H1 (cell line): Measurements from ENCODE around the gene GALNT7. TPM values are rescaled to one million over a fixed set of nuclear protein-coding genes. Genes with fewer than 3 reads are reported as not detected.

Experiments used
- CTCF ChIA-PET: fragments of 300-600 bp; sonication (Branson Sonifier 250); formaldehyde crosslinking; loops from one replicate; lab custom pipeline; 2021; ENCODE audit not compliant: partially characterized antibody; lab: Charles Lee
- POLR2A ChIA-PET: fragments of 300-600 bp; sonication (Branson Sonifier 250); formaldehyde crosslinking; loops from one replicate; lab custom pipeline; 2021; ENCODE audit warnings: inconsistent platforms; ENCODE audit not compliant: partially characterized antibody; lab: Charles Lee
- DNase-seq, 2 experiments: peaks; one replicate each; pipeline versions ENCODE4 v3.0.0 to v3.0.0-alpha.2; 2010 to 2022; ENCODE audit warnings: low spot score in 2 of 2, low read depth in 1 of 2, mixed read lengths in 1 of 2
- FAIRE-seq: peaks from 2 replicates; lab custom pipeline; 2011; peaks lifted over from hg19 to GRCh38; lab: Jason Lieb, UNC
- H2AFZ ChIP-seq: 2 replicates; pipeline ENCODE4 v1.8.1; 2012; ENCODE audit warnings: low read length, inconsistent platforms
- H2AK5ac ChIP-seq: 2 replicates; pipeline ENCODE4 v1.6.1; 2013; ENCODE audit warnings: low read depth, low read length
- H2BK120ac ChIP-seq: replicated peaks from 2 replicates; pipeline ENCODE3; 2013; ENCODE audit warnings: low read depth, low read length, inconsistent platforms
- H2BK12ac ChIP-seq: 2 replicates; pipeline ENCODE4 v1.6.1; 2013; ENCODE audit warnings: low read depth, low read length
- H2BK15ac ChIP-seq: 2 replicates; pipeline ENCODE4 v1.6.1; 2013; ENCODE audit warnings: low read length
- H2BK20ac ChIP-seq: 2 replicates; pipeline ENCODE4 v1.6.1; 2013; ENCODE audit warnings: low read length
- H2BK5ac ChIP-seq: 2 replicates; pipeline ENCODE4 v1.6.1; 2013; ENCODE audit warnings: low read depth, low read length
- H3K14ac ChIP-seq: 2 replicates; pipeline ENCODE4 v1.6.1; 2013; ENCODE audit warnings: inconsistent platforms; ENCODE audit not compliant: insufficient read length
- H3K18ac ChIP-seq: 2 replicates; pipeline ENCODE4 v1.6.1; 2013; ENCODE audit warnings: low read length; ENCODE audit errors: extremely low read depth
- H3K23ac ChIP-seq: 2 replicates; pipeline ENCODE4 v1.6.1; 2013; ENCODE audit warnings: inconsistent platforms; ENCODE audit not compliant: insufficient read length
- H3K23me2 ChIP-seq: 2 replicates; pipeline ENCODE4 v1.6.1; 2013; ENCODE audit warnings: low read depth, low read length
- H3K27ac ChIP-seq: 2 replicates; pipeline ENCODE4 v1.6.1; 2011; ENCODE audit warnings: low read depth, low read length, inconsistent platforms
- H3K27me3 ChIP-seq, 4 experiments: replicated peaks in 1 of 4; 1 replicate in 1 of 4; 2 replicates in 3 of 4; pipeline versions ENCODE4 v1.6.1 to v1.8.1; 2011 to 2013; ENCODE audit warnings: low read length in 3 of 4, mild to moderate bottlenecking in 3 of 4, inconsistent platforms in 2 of 4, mixed read lengths in 2 of 4, moderate library complexity in 1 of 4; ENCODE audit not compliant: control insufficient read depth in 3 of 4, insufficient read depth in 3 of 4; ENCODE audit errors: extremely low read depth in 1 of 4
- H3K36me3 ChIP-seq, 4 experiments: 2 replicates each; pipeline versions ENCODE4 v1.6.1 to v1.8.1; 2011 to 2013; ENCODE audit warnings: mild to moderate bottlenecking in 4 of 4, low read length in 3 of 4, moderate library complexity in 2 of 4, control low read depth in 1 of 4, inconsistent platforms in 1 of 4; ENCODE audit not compliant: insufficient read depth in 4 of 4, control insufficient read depth in 2 of 4
- H3K4ac ChIP-seq: replicated peaks from 2 replicates; pipeline ENCODE3; 2013; ENCODE audit warnings: low read length, low read depth, mixed read lengths, inconsistent platforms; ENCODE audit not compliant: insufficient read length
- H3K4me1 ChIP-seq, 4 experiments: replicated peaks in 1 of 4; 1 replicate in 1 of 4; 2 replicates in 3 of 4; pipeline versions ENCODE4 v1.6.1 to v1.8.1; 2011 to 2013; ENCODE audit warnings: low read length in 3 of 4, inconsistent platforms in 2 of 4, mixed read lengths in 1 of 4; ENCODE audit not compliant: insufficient read depth in 4 of 4, control insufficient read depth in 3 of 4
- H3K4me2 ChIP-seq, 2 experiments: 2 replicates each; pipeline versions ENCODE4 v1.6.1 to v1.8.1; 2011 to 2013; ENCODE audit warnings: low read depth in 2 of 2, low read length in 2 of 2, control low read depth in 1 of 2, inconsistent platforms in 1 of 2, mild to moderate bottlenecking in 1 of 2; ENCODE audit not compliant: insufficient read depth in 1 of 2
- H3K4me3 ChIP-seq, 4 experiments: fragments of 200-600, 300-600 bp in 1 of 4; sonication (generic), shearing (Covaris generic), sonication (Bioruptor Twin) in 1 of 4; 2 replicates each; pipeline versions ENCODE4 v1.5.1 to v1.8.1; 2011 to 2016; ENCODE audit warnings: low read length in 4 of 4, low read depth in 3 of 4, control low read depth in 2 of 4, inconsistent platforms in 2 of 4, mild to moderate bottlenecking in 2 of 4, mixed read lengths in 1 of 4, moderate library complexity in 1 of 4; ENCODE audit not compliant: insufficient read depth in 2 of 4; ENCODE audit errors: extremely low read depth in 1 of 4
- H3K56ac ChIP-seq: replicated peaks from 2 replicates; pipeline ENCODE3; 2013; ENCODE audit warnings: low read depth, mild to moderate bottlenecking, mixed read lengths, low read length, inconsistent platforms; ENCODE audit not compliant: insufficient read length
- H3K79me1 ChIP-seq: 2 replicates; pipeline ENCODE4 v1.6.1; 2013; ENCODE audit warnings: low read depth, low read length, control low read depth
- H3K79me2 ChIP-seq, 2 experiments: 2 replicates each; pipeline versions ENCODE4 v1.6.1 to v1.8.1; 2012 to 2013; ENCODE audit warnings: low read length in 2 of 2, mild to moderate bottlenecking in 2 of 2, inconsistent platforms in 1 of 2; ENCODE audit not compliant: insufficient read depth in 2 of 2, control insufficient read depth in 1 of 2
- H3K9ac ChIP-seq, 4 experiments: replicated peaks in 1 of 4; 1 replicate in 1 of 4; 2 replicates in 3 of 4; pipeline versions ENCODE4 v1.6.1 to v1.8.1; 2011 to 2013; ENCODE audit warnings: low read depth in 3 of 4, low read length in 3 of 4, control low read depth in 2 of 4, mild to moderate bottlenecking in 2 of 4, moderate library complexity in 2 of 4, inconsistent platforms in 1 of 4; ENCODE audit errors: extremely low read depth in 1 of 4
- H3K9me3 ChIP-seq, 2 experiments: 2 replicates each; pipeline versions ENCODE4 v1.6.1 to v1.8.1; 2012 to 2013; ENCODE audit warnings: mild to moderate bottlenecking in 2 of 2, moderate library complexity in 2 of 2, control low read depth in 1 of 2, inconsistent platforms in 1 of 2, low read depth in 1 of 2, low read length in 1 of 2, mixed read lengths in 1 of 2; ENCODE audit not compliant: insufficient read depth in 2 of 2
- H4K20me1 ChIP-seq, 2 experiments: replicated peaks in 1 of 2; 2 replicates each; pipeline versions ENCODE3 to v1.8.1; 2011 to 2013; ENCODE audit warnings: inconsistent platforms in 2 of 2, low read length in 2 of 2, mild to moderate bottlenecking in 1 of 2; ENCODE audit not compliant: insufficient read depth in 2 of 2, control insufficient read depth in 1 of 2
- H4K5ac ChIP-seq: 2 replicates; pipeline ENCODE4 v1.6.1; 2013; ENCODE audit warnings: low read length, low read depth, mixed read lengths, inconsistent platforms; ENCODE audit not compliant: insufficient read length
- H4K8ac ChIP-seq: 2 replicates; pipeline ENCODE4 v1.8.0; 2013; ENCODE audit warnings: mild to moderate bottlenecking, moderate library complexity, low read length, inconsistent platforms; ENCODE audit not compliant: insufficient read depth; ENCODE audit errors: extremely low read depth
- H4K91ac ChIP-seq: replicated peaks from 2 replicates; pipeline ENCODE3; 2013; ENCODE audit warnings: low read length, mixed read lengths, inconsistent platforms; ENCODE audit not compliant: insufficient read length
- CEBPB ChIP-seq: IDR thresholded peaks from 2 replicates; pipeline ENCODE4 v1.6.1; 2012; ENCODE audit warnings: low read depth, low read length
- HDAC2 ChIP-seq, 2 experiments: fragments of 300-600 bp in 1 of 2; sonication (generic) in 1 of 2; IDR thresholded peaks; 2 replicates each; pipeline ENCODE4 v1.6.1; 2011 to 2012; ENCODE audit warnings: low read depth in 2 of 2, low read length in 2 of 2, mild to moderate bottlenecking in 2 of 2, moderate library complexity in 2 of 2, borderline replicate concordance in 1 of 2, inconsistent platforms in 1 of 2
- JUN ChIP-seq: IDR thresholded peaks from 2 replicates; pipeline ENCODE4 v1.6.1; 2011; ENCODE audit warnings: low read depth, mild to moderate bottlenecking, improper control_type of control experiment, low read length
- PHF8 ChIP-seq: fragments of 200-600 bp; sonication (generic); conservative IDR thresholded peaks from 2 replicates; pipeline ENCODE4 v1.7.1; 2012; ENCODE audit warnings: low read depth, mild to moderate bottlenecking, inconsistent platforms, low read length, moderate library complexity
- YY1 ChIP-seq: IDR thresholded peaks from 2 replicates; pipeline ENCODE4 v1.6.1; 2011; ENCODE audit warnings: low read depth, mild to moderate bottlenecking, low read length
- WGBS, 2 experiments: shearing (Covaris generic) in 1 of 2; methylation state at CpG; one replicate each; pipeline versions ENCODE4 v1.1.6 to v1.1.7; 2013 to 2015; ENCODE audit warnings: low lambda C conversion rate in 2 of 2, mixed read lengths in 2 of 2, inconsistent platforms in 1 of 2, low coverage in 1 of 2, missing lambda C conversion rate in 1 of 2; ENCODE audit not compliant: insufficient replicate concordance in 2 of 2, insufficient coverage in 1 of 2, insufficient read length in 1 of 2; ENCODE audit errors: extremely low coverage in 1 of 2, missing lambda C conversion rate in 1 of 2; 5-methylcytosine and 5-hydroxymethylcytosine counted together
- polyA plus RNA-seq, 7 experiments: library from polyadenylated mRNA; depleted of rRNA in 3 of 7; stranded (reverse) in 5 of 7; unstranded in 2 of 7; fragments of >200 nt in 5 of 7; fragments of 200-250 nt in 2 of 7; gene quantifications; 1 replicate in 5 of 7; 2 replicates in 1 of 7; 4 replicates in 1 of 7; pipeline versions ENCODE4 v1.2.1 to v1.2.3, GENCODE V29; 2011 to 2013; ENCODE audit warnings: missing spikeins in 2 of 7, mixed read lengths in 2 of 7
- total RNA-seq: library from RNA; stranded (reverse); fragmentation: NEBNext Ultra II Directional; extraction: Animal tissue kit (Norgen Biotek cat#: 25700); gene quantifications from 2 replicates; pipeline ENCODE4 v1.2.1, GENCODE V29; 2021
- TF ChIP-seq, protein P1 (sequence below), 3 experiments: IDR thresholded peaks; 1 replicate in 2 of 3; 2 replicates in 1 of 3; pipeline versions ENCODE4 v1.5.1 to v1.6.1; 2011; ENCODE audit warnings: low read length in 3 of 3, mild to moderate bottlenecking in 3 of 3, inconsistent platforms in 2 of 3, low read depth in 1 of 3, moderate library complexity in 1 of 3; ENCODE audit not compliant: insufficient read depth in 1 of 3; ENCODE audit errors: control extremely low read depth in 1 of 3

The GALNT7 gene
- total and polyA plus RNA-seq, 2 of the 8 experiments (the other 6 are each of a cell fraction or from before 2014, with no cell fraction given): 22.4 to 85.5 TPM

DNA sequence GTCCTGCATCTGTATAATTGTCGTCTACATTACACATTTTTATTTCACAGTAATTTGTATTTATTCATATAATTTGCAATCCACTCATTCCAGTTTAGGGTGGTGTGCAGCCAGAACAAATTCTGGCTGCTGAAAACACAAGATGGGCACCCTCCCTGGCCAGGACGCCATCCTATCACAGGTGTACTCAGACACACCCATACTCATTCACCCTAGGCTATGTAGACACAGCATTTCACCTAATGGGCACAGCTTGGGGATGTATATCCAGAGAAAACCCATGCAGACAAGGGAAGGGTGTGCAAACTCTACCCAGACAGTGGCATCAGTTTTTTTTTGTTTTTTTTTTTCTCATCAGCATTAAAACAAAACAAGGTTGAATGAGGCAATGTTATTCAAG, 92.4 kb downstream of the GALNT7 start:
- H3K79me2 ChIP-seq: peaks cover 0 to 81% of the 10 kb centered on the region in 2 experiments; a peak in 3 of 4 replicates
- no peak overlapping the region for H3K18ac ChIP-seq
- CTCF ChIA-PET: interaction anchor here (0.7 to 4.4 kb wide), 16 partner anchors 10 to 247 kb away, joined by 3 to 25 read pairs (median 4); no protein-coding TSS in a partner anchor
- no peak overlapping the region for H3K4ac ChIP-seq
- H3K36me3 ChIP-seq: no peaks in the 10 kb centered on the region
- H3K56ac ChIP-seq: no peak overlapping the region
- 82% methylated on average over 2 of the region's 2 CpGs; no CpG with 5 or more reads in 1 of the 2 experiments for WGBS, 2 experiments
- no peak for DNase-seq
- H3K23me2 ChIP-seq: no peaks in the 10 kb centered on the region
- no peaks in the 10 kb centered on the region for H3K27me3 ChIP-seq
- no peak overlapping the region for H3K27ac ChIP-seq
- no peak overlapping the region for H3K14ac ChIP-seq
- no peak overlapping the region for H4K91ac ChIP-seq
- FAIRE-seq: no peak
- H3K23ac ChIP-seq: no peak overlapping the region
- no peak overlapping the region for H3K4me3 ChIP-seq
- no peak overlapping the region for H3K4me2 ChIP-seq
- H3K79me1 ChIP-seq: peaks cover 4% of the 10 kb centered on the region
- H2BK120ac ChIP-seq: no peak overlapping the region
- TF ChIP-seq CEBPB: no peak
- no peak for TF ChIP-seq HDAC2 (IDR thresholded peaks at IDR 0.05; ENCODE audit: borderline replicate concordance in 1 of 2, low read depth in 2 of 2, low read length in 2 of 2)
- TF ChIP-seq JUN: no peak
- TF ChIP-seq YY1: no peak
- TF ChIP-seq PHF8: no peak
- TF ChIP-seq, protein P1, sequence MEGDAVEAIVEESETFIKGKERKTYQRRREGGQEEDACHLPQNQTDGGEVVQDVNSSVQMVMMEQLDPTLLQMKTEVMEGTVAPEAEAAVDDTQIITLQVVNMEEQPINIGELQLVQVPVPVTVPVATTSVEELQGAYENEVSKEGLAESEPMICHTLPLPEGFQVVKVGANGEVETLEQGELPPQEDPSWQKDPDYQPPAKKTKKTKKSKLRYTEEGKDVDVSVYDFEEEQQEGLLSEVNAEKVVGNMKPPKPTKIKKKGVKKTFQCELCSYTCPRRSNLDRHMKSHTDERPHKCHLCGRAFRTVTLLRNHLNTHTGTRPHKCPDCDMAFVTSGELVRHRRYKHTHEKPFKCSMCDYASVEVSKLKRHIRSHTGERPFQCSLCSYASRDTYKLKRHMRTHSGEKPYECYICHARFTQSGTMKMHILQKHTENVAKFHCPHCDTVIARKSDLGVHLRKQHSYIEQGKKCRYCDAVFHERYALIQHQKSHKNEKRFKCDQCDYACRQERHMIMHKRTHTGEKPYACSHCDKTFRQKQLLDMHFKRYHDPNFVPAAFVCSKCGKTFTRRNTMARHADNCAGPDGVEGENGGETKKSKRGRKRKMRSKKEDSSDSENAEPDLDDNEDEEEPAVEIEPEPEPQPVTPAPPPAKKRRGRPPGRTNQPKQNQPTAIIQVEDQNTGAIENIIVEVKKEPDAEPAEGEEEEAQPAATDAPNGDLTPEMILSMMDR (IDR thresholded peaks at IDR 0.05; ENCODE audit: control extremely low read depth in 1 of 3, insufficient read depth in 1 of 3, low read depth in 1 of 3, low read length in 3 of 3): no peak
- no peak overlapping the region for H3K9ac ChIP-seq
- H2AK5ac ChIP-seq: no peak overlapping the region
- peaks cover 0 to 10% (median 6%) of the 10 kb centered on the region in 4 experiments; a peak in 4 of 7 replicates for H3K4me1 ChIP-seq
- no peaks in the 10 kb centered on the region for H3K9me3 ChIP-seq
- no peak overlapping the region for H2BK12ac ChIP-seq
- no peak overlapping the region for H4K5ac ChIP-seq
- POLR2A ChIA-PET: no interaction called here
- H2BK20ac ChIP-seq: no peak overlapping the region
- no peak overlapping the region for H4K8ac ChIP-seq
- H4K20me1 ChIP-seq: peaks cover 5% of the 10 kb centered on the region in 2 experiments
- no peak overlapping the region for H2BK5ac ChIP-seq
- no peak overlapping the region for H2AFZ ChIP-seq
- H2BK15ac ChIP-seq: no peak overlapping the region
